T-helper 1 cell treated with Interleukin-12 subunit alpha and Interleukin-12 subunit beta and Interleukin-4 antibody, amounts not matched to agents 30 μg/mL and 1 μg/mL, for 36 hours (primary cell): ENCODE data around the gene UXT.
"Not testable (repeated sequence)": the region's sequence is repeated elsewhere in the genome, so short reads cannot be mapped to it uniquely, and the experiment has no call there.

Source experiments
- H3K27ac Mint-ChIP-seq: one replicate; pipeline ENCODE4 v1.8.0; 2021; ENCODE audit warnings: mild to moderate bottlenecking, mixed read lengths
- H3K27me3 Mint-ChIP-seq: one replicate; pipeline ENCODE4 v1.8.0; 2021; ENCODE audit warnings: low read depth, mixed read lengths
- H3K36me3 Mint-ChIP-seq: one replicate; pipeline ENCODE4 v1.8.0; 2021; ENCODE audit warnings: low read depth, mixed read lengths
- H3K4me1 Mint-ChIP-seq: one replicate; pipeline ENCODE4 v1.8.0; 2021; ENCODE audit warnings: low read depth, mixed read lengths
- H3K4me3 Mint-ChIP-seq: one replicate; pipeline ENCODE4 v1.8.0; 2021; ENCODE audit warnings: mild to moderate bottlenecking, moderate library complexity, mixed read lengths
- H3K9me3 Mint-ChIP-seq: one replicate; pipeline ENCODE4 v1.8.0; 2021; ENCODE audit warnings: mixed read lengths

Gene UXT

GRCh38 chrX:47658684-47659420 is at the start of gene UXT:
UXT (minus strand) TSS chrX:47659180; CDS start chrX:47658927, 253 bp downstream.
- H3K27me3 Mint-ChIP-seq, result no peaks in the 10 kb centered on the region
- H3K4me3 Mint-ChIP-seq, result peak within 1 kb of the TSS; percentile 89
- peaks cover 25% of the 10 kb centered on the region for H3K4me1 Mint-ChIP-seq
- peaks cover 22% of the 10 kb centered on the region for H3K36me3 Mint-ChIP-seq
- H3K27ac Mint-ChIP-seq, result peak within 1 kb of the TSS; percentile 94
- H3K9me3 Mint-ChIP-seq, result no peaks in the 10 kb centered on the region

GRCh38 chrX:47707031-47707780 is 48.2 kb upstream of the UXT start:
- Mint-ChIP-seq H3K27ac (no peak overlapping the region), H3K36me3 (no peaks in the 10 kb centered on the region), H3K9me3 (no peaks in the 10 kb centered on the region), H3K27me3 (peaks cover 15% of the 10 kb centered on the region), H3K4me1 (no peaks in the 10 kb centered on the region), H3K4me3 (no peak overlapping the region)

- no peaks in the 10 kb centered on the region for H3K9me3 Mint-ChIP-seq
- H3K4me1 Mint-ChIP-seq, result no peaks in the 10 kb centered on the region
- H3K4me3 Mint-ChIP-seq, result no peak overlapping the region
- no peak overlapping the region for H3K27ac Mint-ChIP-seq
- peaks cover 15% of the 10 kb centered on the region for H3K27me3 Mint-ChIP-seq
- H3K36me3 Mint-ChIP-seq, result no peaks in the 10 kb centered on the region
These were observed 47.6 kb upstream of the UXT start for GRCh38 chrX:47706575-47706974.

- H3K27ac Mint-ChIP-seq, result no peak overlapping the region
- peaks cover 18% of the 10 kb centered on the region for H3K27me3 Mint-ChIP-seq
- H3K4me3 Mint-ChIP-seq, result no peak overlapping the region
- no peaks in the 10 kb centered on the region for H3K36me3 Mint-ChIP-seq
- H3K4me1 Mint-ChIP-seq, result no peaks in the 10 kb centered on the region
- no peaks in the 10 kb centered on the region for H3K9me3 Mint-ChIP-seq
These were observed 45.8 kb upstream of the UXT start for GRCh38 chrX:47704736-47705135.

- Mint-ChIP-seq H3K27ac (no peak overlapping the region), H3K4me1 (no peaks in the 10 kb centered on the region), H3K27me3 (peaks cover 3% of the 10 kb centered on the region), H3K9me3 (no peaks in the 10 kb centered on the region), H3K36me3 (no peaks in the 10 kb centered on the region), H3K4me3 (no peak overlapping the region)
These were observed 38.2 kb upstream of the UXT start for GRCh38 chrX:47697181-47697580.

GRCh38 chrX:47690175-47690574 is 31.2 kb upstream of the UXT start:
- H3K9me3 Mint-ChIP-seq, result no peaks in the 10 kb centered on the region
- H3K27ac Mint-ChIP-seq, result no peak overlapping the region

GRCh38 chrX:47687263-47687662 is 28.3 kb upstream of the UXT start:
- no peak overlapping the region for H3K27ac Mint-ChIP-seq
- no peaks in the 10 kb centered on the region for H3K36me3 Mint-ChIP-seq
- peaks cover 3% of the 10 kb centered on the region for H3K4me1 Mint-ChIP-seq
- no peak overlapping the region for H3K4me3 Mint-ChIP-seq
- H3K27me3 Mint-ChIP-seq, result peaks cover 16% of the 10 kb centered on the region
- H3K9me3 Mint-ChIP-seq, result no peaks in the 10 kb centered on the region

More at GRCh38 chrX:47690175-47690574, 31.2 kb upstream of the UXT start:
- Mint-ChIP-seq H3K27me3 (peaks cover 12% of the 10 kb centered on the region), H3K36me3 (no peaks in the 10 kb centered on the region), H3K4me3 (no peak overlapping the region), H3K4me1 (no peaks in the 10 kb centered on the region)

- Mint-ChIP-seq H3K36me3 (no peaks in the 10 kb centered on the region), H3K27ac (no peak overlapping the region), H3K4me1 (peaks cover 3% of the 10 kb centered on the region)
These were observed 24.8 kb upstream of the UXT start for GRCh38 chrX:47683829-47684205.

GRCh38 chrX:47683184-47683828 is 24.3 kb upstream of the UXT start:
- no peak overlapping the region for H3K4me3 Mint-ChIP-seq
- no peaks in the 10 kb centered on the region for H3K9me3 Mint-ChIP-seq
- H3K27me3 Mint-ChIP-seq, result peaks cover 24% of the 10 kb centered on the region
- H3K27ac Mint-ChIP-seq, result no peak overlapping the region
- peaks cover 3% of the 10 kb centered on the region for H3K4me1 Mint-ChIP-seq
- H3K36me3 Mint-ChIP-seq, result no peaks in the 10 kb centered on the region

More at GRCh38 chrX:47683829-47684205, 24.8 kb upstream of the UXT start:
- Mint-ChIP-seq H3K4me3 (no peak overlapping the region), H3K9me3 (no peaks in the 10 kb centered on the region), H3K27me3 (peaks cover 23% of the 10 kb centered on the region)

- not testable (repeated sequence) for H3K4me1 Mint-ChIP-seq, H3K36me3 Mint-ChIP-seq, H3K9me3 Mint-ChIP-seq, H3K27ac Mint-ChIP-seq, H3K4me3 Mint-ChIP-seq
- peaks cover 16% of the 10 kb centered on the region for H3K27me3 Mint-ChIP-seq
These were observed 17.2 kb upstream of the UXT start for GRCh38 chrX:47675959-47676859.

- Mint-ChIP-seq H3K36me3 (peaks cover 1% of the 10 kb centered on the region), H3K27ac (no peak overlapping the region), H3K9me3 (no peaks in the 10 kb centered on the region), H3K4me3 (no peak overlapping the region), H3K4me1 (no peaks in the 10 kb centered on the region), H3K27me3 (peaks cover 10% of the 10 kb centered on the region)
These were observed 15.8 kb upstream of the UXT start for GRCh38 chrX:47674776-47675175.

- H3K4me3 Mint-ChIP-seq, H3K36me3 Mint-ChIP-seq: not testable (repeated sequence)
These were observed 6.8 kb upstream of the UXT start for GRCh38 chrX:47665797-47666196.

GRCh38 chrX:47664737-47665136 is 5.8 kb upstream of the UXT start:
- no peaks in the 10 kb centered on the region for H3K36me3 Mint-ChIP-seq
- H3K4me3 Mint-ChIP-seq, result no peak overlapping the region
- H3K9me3 Mint-ChIP-seq, result no peaks in the 10 kb centered on the region
- no peaks in the 10 kb centered on the region for H3K27me3 Mint-ChIP-seq
- H3K4me1 Mint-ChIP-seq, result peaks cover 9% of the 10 kb centered on the region
- no peak overlapping the region for H3K27ac Mint-ChIP-seq

More at GRCh38 chrX:47665797-47666196, 6.8 kb upstream of the UXT start:
- H3K9me3 Mint-ChIP-seq, H3K27ac Mint-ChIP-seq, H3K4me1 Mint-ChIP-seq, H3K27me3 Mint-ChIP-seq: not testable (repeated sequence)

- peaks cover 18% of the 10 kb centered on the region for H3K4me1 Mint-ChIP-seq
- H3K27ac Mint-ChIP-seq, result peak overlapping the region; percentile 81
- H3K9me3 Mint-ChIP-seq, result no peaks in the 10 kb centered on the region
- H3K27me3 Mint-ChIP-seq, result no peaks in the 10 kb centered on the region
- peaks cover 4% of the 10 kb centered on the region for H3K36me3 Mint-ChIP-seq
- no peak overlapping the region for H3K4me3 Mint-ChIP-seq
These were observed 3.2 kb upstream of the UXT start for GRCh38 chrX:47662144-47662657.
